Activated CD4-positive, alpha-beta memory T cell treated with anti-CD3 and anti-CD28 coated beads, Interleukin-2, amount 10 ng/mL, durations not matched to agents 7 days and 5 days (primary cell): Measurements from ENCODE around the gene VPS26C. TPM values are rescaled to one million over a fixed set of nuclear protein-coding genes. Genes with fewer than 3 reads are reported as not detected.

Experiments used
- CTCF ChIA-PET: fragments of 350-600 bp; sonication (Branson Sonifier 250); formaldehyde crosslinking; loops from one replicate; lab custom pipeline; 2021; ENCODE audit warnings: antibody characterized with exemption, inconsistent platforms; lab: Charles Lee
- POLR2A ChIA-PET: fragments of 350-600 bp; sonication (Branson Sonifier 250); formaldehyde crosslinking; loops from one replicate; lab custom pipeline; 2021; ENCODE audit warnings: antibody characterized with exemption; lab: Charles Lee
- DNase-seq: peaks from one replicate; pipeline ENCODE4 v3.0.0-alpha.2; 2020
- H3K27ac Mint-ChIP-seq: one replicate; pipeline ENCODE4 v1.8.0; 2021; ENCODE audit warnings: mild to moderate bottlenecking, mixed read lengths
- H3K27me3 Mint-ChIP-seq: one replicate; pipeline ENCODE4 v1.8.0; 2021; ENCODE audit warnings: mixed read lengths
- H3K36me3 Mint-ChIP-seq: one replicate; pipeline ENCODE4 v1.8.0; 2021; ENCODE audit warnings: low read depth, mixed read lengths
- H3K4me1 Mint-ChIP-seq: one replicate; pipeline ENCODE4 v1.8.0; 2021; ENCODE audit warnings: mixed read lengths
- H3K4me3 Mint-ChIP-seq: one replicate; pipeline ENCODE4 v1.8.0; 2021; ENCODE audit warnings: mild to moderate bottlenecking, mixed read lengths
- H3K9me3 Mint-ChIP-seq: one replicate; pipeline ENCODE4 v1.8.0; 2021; ENCODE audit warnings: mixed read lengths
- total RNA-seq, 2 experiments: library from RNA; stranded (reverse); gene quantifications; one replicate each; pipeline ENCODE4 v1.2.3, GENCODE V29; 2021

The VPS26C gene
- total RNA-seq, 2 experiments from 2014 or later, result 70.7 to 73.1 TPM

GRCh38 chr21:37257967-37258877, 8.9 kb downstream of the VPS26C start:
- POLR2A ChIA-PET, result interaction anchor here (1.0 to 4.5 kb wide), 14 partner anchors 9 to 305 kb away, joined by 3 to 95 read pairs (median 5); partner anchors contain the start of genes DYRK1A and VPS26C
- peaks cover 45% of the 10 kb centered on the region for H3K4me1 Mint-ChIP-seq
- peak; percentile 88 for DNase-seq
- CTCF ChIA-PET, result interaction anchor here (0.6 to 3.4 kb wide), 6 partner anchors 9 to 276 kb away, joined by 3 to 18 read pairs (median 5); partner anchors contain the start of gene VPS26C
- H3K36me3 Mint-ChIP-seq, result peaks cover 34% of the 10 kb centered on the region
- H3K9me3 Mint-ChIP-seq, result no peaks in the 10 kb centered on the region
- peak overlapping the region; percentile 96 for H3K27ac Mint-ChIP-seq
- H3K27me3 Mint-ChIP-seq, result no peaks in the 10 kb centered on the region
- H3K4me3 Mint-ChIP-seq, result peak overlapping the region; percentile 84

DNA sequence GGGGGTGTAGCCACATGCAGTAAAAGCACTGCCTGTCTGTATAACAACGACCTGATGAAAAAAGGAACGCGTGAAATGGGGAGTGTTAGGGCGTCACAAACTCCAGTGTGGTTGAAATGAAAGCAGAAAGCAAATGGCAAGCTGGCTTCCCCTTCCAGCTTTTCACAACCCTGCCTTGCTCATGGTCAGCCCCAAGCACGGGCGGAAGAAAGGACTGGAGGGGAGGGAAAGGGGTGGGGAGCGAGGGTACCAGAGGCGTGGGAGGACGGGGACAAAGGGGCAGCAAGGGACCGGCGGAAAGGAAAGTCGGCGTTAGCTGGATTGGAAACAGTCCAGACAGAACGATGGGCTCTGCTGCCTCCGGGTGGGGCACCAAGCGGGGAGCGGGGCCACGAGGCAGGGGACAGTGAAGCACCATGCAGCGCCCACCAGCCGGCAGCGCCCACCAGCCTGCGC, 9.6 kb downstream of the VPS26C start:
- Mint-ChIP-seq H3K27ac (peak overlapping the region; percentile 96), H3K4me1 (peaks cover 43% of the 10 kb centered on the region), H3K36me3 (peaks cover 32% of the 10 kb centered on the region), H3K9me3 (no peaks in the 10 kb centered on the region), H3K27me3 (no peaks in the 10 kb centered on the region), H3K4me3 (peak overlapping the region; percentile 84)
- POLR2A ChIA-PET, result interaction anchor here (1.0 to 4.5 kb wide), 12 partner anchors 9 to 306 kb away, joined by 3 to 95 read pairs (median 6); partner anchors contain the start of genes DYRK1A and VPS26C
- peak; percentile 42 for DNase-seq
- CTCF ChIA-PET, result interaction anchor here (1.0 to 3.4 kb wide), 5 partner anchors 10 to 262 kb away, joined by 3 to 18 read pairs (median 5); partner anchors contain the start of gene VPS26C

- no peak overlapping the region for H3K4me3 Mint-ChIP-seq
- peaks cover 43% of the 10 kb centered on the region for H3K4me1 Mint-ChIP-seq
- CTCF ChIA-PET, result no interaction called here
- H3K36me3 Mint-ChIP-seq, result peaks cover 22% of the 10 kb centered on the region
- H3K27ac Mint-ChIP-seq, result no peak overlapping the region
- no peaks in the 10 kb centered on the region for H3K9me3 Mint-ChIP-seq
- no peaks in the 10 kb centered on the region for H3K27me3 Mint-ChIP-seq
- POLR2A ChIA-PET, result interaction anchor here (1.0 to 1.3 kb wide), 3 partner anchors 10 to 29 kb away, joined by 3 to 9 read pairs (median 8); partner anchors contain the start of gene VPS26C
- no peak for DNase-seq
Observed at GRCh38 chr21:37253991-37254390, 13.1 kb downstream of the VPS26C start.

DNA sequence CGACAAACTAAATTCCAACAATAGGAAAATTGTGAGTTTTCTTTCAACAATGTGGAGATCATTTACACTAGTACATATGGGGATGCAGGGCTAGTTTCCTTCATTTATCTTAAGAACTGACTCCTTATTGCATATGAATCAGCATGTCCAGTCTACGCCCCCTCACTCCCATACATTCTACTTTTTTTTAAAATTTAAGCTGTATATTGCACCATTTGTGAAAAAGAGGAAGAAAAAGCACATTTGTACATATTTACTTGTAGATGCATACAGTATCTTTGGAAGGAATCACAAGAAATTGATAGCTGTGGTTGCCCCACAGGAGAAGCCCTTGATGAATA, 15.9 kb downstream of the VPS26C start:
- Mint-ChIP-seq H3K36me3 (peaks cover 22% of the 10 kb centered on the region), H3K4me1 (peaks cover 34% of the 10 kb centered on the region), H3K4me3 (no peak overlapping the region), H3K27me3 (no peaks in the 10 kb centered on the region), H3K9me3 (no peaks in the 10 kb centered on the region), H3K27ac (no peak overlapping the region)
- no peak for DNase-seq
- POLR2A ChIA-PET, result no interaction called here
- CTCF ChIA-PET, result interaction anchor here (0.7 kb wide), 1 partner anchor 136 kb away, joined by 5 read pairs; no protein-coding TSS in a partner anchor

- ChIA-PET CTCF (no interaction called here), POLR2A (interaction anchor here (0.6 kb wide), 1 partner anchor 218 kb away, joined by 3 read pairs; no protein-coding TSS in a partner anchor)
- Mint-ChIP-seq H3K27ac (no peak overlapping the region), H3K4me3 (no peak overlapping the region), H3K4me1 (peaks cover 49% of the 10 kb centered on the region), H3K9me3 (no peaks in the 10 kb centered on the region), H3K36me3 (peaks cover 32% of the 10 kb centered on the region), H3K27me3 (no peaks in the 10 kb centered on the region)
- DNase-seq, result no peak
Observed at GRCh38 chr21:37249112-37249904, 17.8 kb downstream of the VPS26C start.

DNA sequence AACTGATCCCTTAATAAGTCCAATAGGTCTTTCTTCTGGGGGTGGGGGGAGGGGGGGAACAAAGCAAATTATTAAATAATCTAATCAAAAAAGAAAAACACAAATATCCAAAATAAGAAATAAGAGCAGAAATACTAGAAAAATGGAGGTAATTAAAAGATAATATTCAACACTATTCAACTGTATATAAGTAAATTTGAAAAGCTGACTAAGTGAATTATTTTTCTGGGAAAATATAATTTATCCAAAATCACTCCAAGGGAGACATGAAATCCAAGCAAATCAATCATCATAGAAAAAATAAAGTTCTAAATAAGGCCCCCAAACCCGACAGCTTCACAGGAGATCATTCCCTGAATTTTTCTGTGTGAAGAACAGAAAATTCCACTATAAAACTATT, 18.8 kb downstream of the VPS26C start:
- no peak for DNase-seq
- peaks cover 28% of the 10 kb centered on the region for H3K36me3 Mint-ChIP-seq
- POLR2A ChIA-PET, result no interaction called here
- peaks cover 54% of the 10 kb centered on the region for H3K4me1 Mint-ChIP-seq
- H3K27ac Mint-ChIP-seq, result no peak overlapping the region
- H3K9me3 Mint-ChIP-seq, result no peaks in the 10 kb centered on the region
- H3K27me3 Mint-ChIP-seq, result no peaks in the 10 kb centered on the region
- H3K4me3 Mint-ChIP-seq, result no peak overlapping the region
- CTCF ChIA-PET, result no interaction called here

GRCh38 chr21:37245151-37245550, 22.0 kb downstream of the VPS26C start:
- POLR2A ChIA-PET, result interaction anchor here (1.1 to 4.9 kb wide), 6 partner anchors 10 to 125 kb away, joined by 3 to 38 read pairs (median 6); no protein-coding TSS in a partner anchor

GRCh38 chr21:37244501-37245095, 22.5 kb downstream of the VPS26C start:
- POLR2A ChIA-PET, result interaction anchor here (0.8 to 4.9 kb wide), 8 partner anchors 10 to 125 kb away, joined by 3 to 38 read pairs (median 8); partner anchors contain the start of gene VPS26C
- no peak for DNase-seq
- peak overlapping the region; percentile 83 for H3K27ac Mint-ChIP-seq
- H3K4me1 Mint-ChIP-seq, result peaks cover 65% of the 10 kb centered on the region
- H3K36me3 Mint-ChIP-seq, result peaks cover 39% of the 10 kb centered on the region
- peak overlapping the region; percentile 61 for H3K4me3 Mint-ChIP-seq
- no peaks in the 10 kb centered on the region for H3K9me3 Mint-ChIP-seq
- CTCF ChIA-PET, result interaction anchor here (1.4 to 2.4 kb wide), 3 partner anchors 11 to 24 kb away, joined by 6 to 10 read pairs (median 7); partner anchors contain the start of gene VPS26C
- no peaks in the 10 kb centered on the region for H3K27me3 Mint-ChIP-seq

More at GRCh38 chr21:37245151-37245550, 22.0 kb downstream of the VPS26C start:
- H3K4me3 Mint-ChIP-seq, result peak overlapping the region; percentile 61
- no peaks in the 10 kb centered on the region for H3K9me3 Mint-ChIP-seq
- no peak for DNase-seq
- H3K27ac Mint-ChIP-seq, result peak overlapping the region; percentile 83
- H3K4me1 Mint-ChIP-seq, result peaks cover 68% of the 10 kb centered on the region
- CTCF ChIA-PET, result interaction anchor here (1.3 to 2.4 kb wide), 4 partner anchors 10 to 266 kb away, joined by 3 to 10 read pairs (median 6); partner anchors contain the start of gene VPS26C
- no peaks in the 10 kb centered on the region for H3K27me3 Mint-ChIP-seq
- peaks cover 38% of the 10 kb centered on the region for H3K36me3 Mint-ChIP-seq

GRCh38 chr21:37243961-37244360, 23.2 kb downstream of the VPS26C start:
- no peaks in the 10 kb centered on the region for H3K27me3 Mint-ChIP-seq
- peaks cover 42% of the 10 kb centered on the region for H3K36me3 Mint-ChIP-seq
- peak overlapping the region; percentile 83 for H3K27ac Mint-ChIP-seq
- H3K4me1 Mint-ChIP-seq, result peaks cover 63% of the 10 kb centered on the region
- ChIA-PET POLR2A (interaction anchor here (0.8 to 4.9 kb wide), 7 partner anchors 11 to 126 kb away, joined by 3 to 38 read pairs (median 8); partner anchors contain the start of gene VPS26C), CTCF (interaction anchor here (1.4 to 2.4 kb wide), 3 partner anchors 12 to 24 kb away, joined by 6 to 10 read pairs (median 7); partner anchors contain the start of gene VPS26C)
- H3K9me3 Mint-ChIP-seq, result no peaks in the 10 kb centered on the region
- no peak for DNase-seq
- H3K4me3 Mint-ChIP-seq, result no peak overlapping the region

- no peak overlapping the region for H3K27ac Mint-ChIP-seq
- peaks cover 74% of the 10 kb centered on the region for H3K4me1 Mint-ChIP-seq
- ChIA-PET POLR2A (no interaction called here), CTCF (no interaction called here)
- no peaks in the 10 kb centered on the region for H3K9me3 Mint-ChIP-seq
- H3K36me3 Mint-ChIP-seq, result peaks cover 52% of the 10 kb centered on the region
- H3K4me3 Mint-ChIP-seq, result no peak overlapping the region
- H3K27me3 Mint-ChIP-seq, result no peaks in the 10 kb centered on the region
- no peak for DNase-seq
Observed at GRCh38 chr21:37241426-37241825, 25.7 kb downstream of the VPS26C start.

GRCh38 chr21:37240978-37241377, 26.2 kb downstream of the VPS26C start:
- POLR2A ChIA-PET, result no interaction called here
- Mint-ChIP-seq H3K4me1 (peaks cover 71% of the 10 kb centered on the region), H3K27ac (no peak overlapping the region), H3K4me3 (no peak overlapping the region), H3K36me3 (peaks cover 49% of the 10 kb centered on the region), H3K27me3 (no peaks in the 10 kb centered on the region), H3K9me3 (no peaks in the 10 kb centered on the region)
- no peak for DNase-seq
- CTCF ChIA-PET, result no interaction called here

DNA sequence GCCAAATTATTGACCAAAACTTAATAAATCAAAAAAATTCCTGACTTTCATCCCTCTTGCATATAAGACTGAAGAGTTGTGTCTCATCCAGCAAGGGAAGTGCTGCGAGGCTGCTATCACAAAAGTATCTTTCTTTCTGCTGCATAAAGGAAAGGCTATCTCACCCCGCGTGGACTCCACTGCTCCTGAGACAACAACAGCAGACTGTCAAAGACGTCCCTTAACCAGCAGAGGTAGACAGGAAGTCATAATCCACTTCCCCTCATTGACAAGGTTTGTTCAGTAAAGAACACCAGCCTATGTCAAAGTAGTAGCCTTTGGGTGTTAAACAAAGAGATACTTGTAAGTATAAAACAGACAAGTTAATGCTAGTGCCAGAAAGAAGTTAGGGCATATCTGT, 29.4 kb downstream of the VPS26C start:
- Mint-ChIP-seq H3K36me3 (peaks cover 45% of the 10 kb centered on the region), H3K27ac (peak overlapping the region; percentile 61), H3K4me1 (peaks cover 40% of the 10 kb centered on the region), H3K27me3 (no peaks in the 10 kb centered on the region), H3K9me3 (no peaks in the 10 kb centered on the region), H3K4me3 (no peak overlapping the region)
- no peak for DNase-seq
- CTCF ChIA-PET, result no interaction called here
- POLR2A ChIA-PET, result interaction anchor here (1.2 to 1.8 kb wide), 3 partner anchors 12 to 29 kb away, joined by 3 to 6 read pairs (median 3); partner anchors contain the start of gene VPS26C
